ENCODE results near the gene AK5. TPM values are rescaled to one million over a fixed set of nuclear protein-coding genes. Genes with fewer than 3 reads are reported as not detected.

AK5 gene
- polyA plus RNA-seq, 1 donor (not counting 4 experiments of a cell fraction or from before 2014, with no cell fraction given) = 0.30 TPM

DNA sequence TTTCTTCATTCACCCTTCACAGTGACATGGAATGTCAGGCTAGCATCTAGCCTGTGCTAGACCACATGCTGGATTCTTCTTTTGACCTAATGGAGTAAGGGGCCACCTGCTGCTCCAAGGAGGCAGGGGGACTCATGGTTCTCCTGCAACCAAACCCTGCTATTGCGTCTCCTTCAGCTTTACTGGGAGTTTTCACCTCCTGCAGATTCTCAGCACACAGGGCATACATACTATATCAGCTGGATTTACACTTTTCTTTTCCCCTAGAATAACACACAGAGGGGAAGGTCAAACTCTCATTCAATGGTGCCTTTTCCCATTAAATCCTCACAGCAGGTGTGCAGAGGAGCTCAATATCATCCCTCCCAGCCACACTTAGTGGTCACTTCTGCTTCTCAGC, 16.6 kb upstream of the AK5 start:
- no peak for DNase-seq (ENCODE audit: low read depth, low spot score)
- no peak overlapping the region for H3K4me3 ChIP-seq (ENCODE audit: control insufficient read depth in 2 of 3, extremely low read depth in 1 of 3, insufficient read depth in 2 of 3, low read depth in 1 of 3, low read length in 3 of 3)
- no peaks in the 10 kb centered on the region for H3K36me3 ChIP-seq (ENCODE audit: control insufficient read depth in 2 of 2, extremely low read depth in 1 of 2, insufficient read depth in 2 of 2, low read length in 2 of 2)
- H3K9ac ChIP-seq (ENCODE audit: control insufficient read depth, extremely low read depth, insufficient read depth, low read length) = no peak overlapping the region
- H3K4me1 ChIP-seq (ENCODE audit: control insufficient read depth, extremely low read depth, insufficient read depth, low read length) = no peaks in the 10 kb centered on the region
- H3K79me2 ChIP-seq (ENCODE audit: control insufficient read depth, insufficient read depth, low read length) = no peaks in the 10 kb centered on the region
- H3K9me1 ChIP-seq (ENCODE audit: control insufficient read depth, extremely low read depth, insufficient read depth, low read length) = no peaks in the 10 kb centered on the region
- H3K9me3 ChIP-seq (ENCODE audit: control insufficient read depth, low read depth, low read length) = no peaks in the 10 kb centered on the region
- no peak for TF ChIP-seq EZH2 (IDR thresholded peaks at IDR 0.05; ENCODE audit: low read length)
- TF ChIP-seq, protein P1, sequence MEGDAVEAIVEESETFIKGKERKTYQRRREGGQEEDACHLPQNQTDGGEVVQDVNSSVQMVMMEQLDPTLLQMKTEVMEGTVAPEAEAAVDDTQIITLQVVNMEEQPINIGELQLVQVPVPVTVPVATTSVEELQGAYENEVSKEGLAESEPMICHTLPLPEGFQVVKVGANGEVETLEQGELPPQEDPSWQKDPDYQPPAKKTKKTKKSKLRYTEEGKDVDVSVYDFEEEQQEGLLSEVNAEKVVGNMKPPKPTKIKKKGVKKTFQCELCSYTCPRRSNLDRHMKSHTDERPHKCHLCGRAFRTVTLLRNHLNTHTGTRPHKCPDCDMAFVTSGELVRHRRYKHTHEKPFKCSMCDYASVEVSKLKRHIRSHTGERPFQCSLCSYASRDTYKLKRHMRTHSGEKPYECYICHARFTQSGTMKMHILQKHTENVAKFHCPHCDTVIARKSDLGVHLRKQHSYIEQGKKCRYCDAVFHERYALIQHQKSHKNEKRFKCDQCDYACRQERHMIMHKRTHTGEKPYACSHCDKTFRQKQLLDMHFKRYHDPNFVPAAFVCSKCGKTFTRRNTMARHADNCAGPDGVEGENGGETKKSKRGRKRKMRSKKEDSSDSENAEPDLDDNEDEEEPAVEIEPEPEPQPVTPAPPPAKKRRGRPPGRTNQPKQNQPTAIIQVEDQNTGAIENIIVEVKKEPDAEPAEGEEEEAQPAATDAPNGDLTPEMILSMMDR (optimal IDR thresholded peaks at IDR 0.05 in 1 of 3, IDR thresholded peaks at IDR 0.05 in 1 of 3, conservative IDR thresholded peaks at IDR 0.05 in 1 of 3; ENCODE audit: extremely low read depth in 1 of 3, insufficient read depth in 2 of 3, low read length in 3 of 3) = no peak
- dilution Hi-C loops (cut with MboI; ENCODE audit: extremely low pct_ligation_motif_present, low sequenced_read_pairs) = no loop called here
- H4K20me1 ChIP-seq (ENCODE audit: control insufficient read depth, extremely low read depth, insufficient read depth, low read length) = no peaks in the 10 kb centered on the region
- no peak overlapping the region for H2AFZ ChIP-seq (ENCODE audit: control insufficient read depth, low read length)
- H3K27me3 ChIP-seq (ENCODE audit: control insufficient read depth, extremely low read depth, insufficient read depth, low read length) = peaks cover 11% of the 10 kb centered on the region
- H3K4me2 ChIP-seq (ENCODE audit: control insufficient read depth, extremely low read depth, insufficient read depth, low read depth, low read length) = no peak overlapping the region
- no peak overlapping the region for H3K27ac ChIP-seq (ENCODE audit: control insufficient read depth, insufficient read depth, low read length)
- no peak for FAIRE-seq

DNA sequence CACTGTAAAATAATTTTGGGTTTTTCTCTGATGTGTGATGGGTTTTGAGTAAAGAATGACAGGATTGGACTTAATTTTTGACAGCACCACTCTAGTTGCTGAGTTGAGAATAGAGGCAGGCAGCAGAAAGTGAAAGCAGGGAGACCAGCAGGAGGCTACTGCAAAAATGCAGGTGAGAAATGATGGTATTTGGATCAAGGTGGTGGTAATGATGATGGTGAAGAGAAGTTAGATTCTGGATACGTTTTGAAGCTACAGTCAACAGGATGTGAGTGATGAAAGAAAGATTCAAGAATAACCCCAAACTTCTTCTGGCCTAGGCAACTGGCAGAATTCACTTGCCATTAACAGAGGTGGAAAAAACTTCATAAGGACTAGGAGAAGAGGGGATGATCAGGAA, 14.8 kb upstream of the AK5 start:
- Histone ChIP-seq H3K4me2 (ENCODE audit: control insufficient read depth, extremely low read depth, insufficient read depth, low read depth, low read length) (no peak overlapping the region), H3K9ac (ENCODE audit: control insufficient read depth, extremely low read depth, insufficient read depth, low read length) (no peak overlapping the region), H3K9me1 (ENCODE audit: control insufficient read depth, extremely low read depth, insufficient read depth, low read length) (no peaks in the 10 kb centered on the region), H3K9me3 (ENCODE audit: control insufficient read depth, low read depth, low read length) (no peaks in the 10 kb centered on the region), H3K27me3 (ENCODE audit: control insufficient read depth, extremely low read depth, insufficient read depth, low read length) (peaks cover 11% of the 10 kb centered on the region), H4K20me1 (ENCODE audit: control insufficient read depth, extremely low read depth, insufficient read depth, low read length) (no peaks in the 10 kb centered on the region), H3K79me2 (ENCODE audit: control insufficient read depth, insufficient read depth, low read length) (no peaks in the 10 kb centered on the region), H3K27ac (ENCODE audit: control insufficient read depth, insufficient read depth, low read length) (no peak overlapping the region), H3K4me3 (ENCODE audit: control insufficient read depth in 2 of 3, extremely low read depth in 1 of 3, insufficient read depth in 2 of 3, low read depth in 1 of 3, low read length in 3 of 3) (no peak overlapping the region), H3K4me1 (ENCODE audit: control insufficient read depth, extremely low read depth, insufficient read depth, low read length) (no peaks in the 10 kb centered on the region), H2AFZ (ENCODE audit: control insufficient read depth, low read length) (no peak overlapping the region), H3K36me3 (ENCODE audit: control insufficient read depth in 2 of 2, extremely low read depth in 1 of 2, insufficient read depth in 2 of 2, low read length in 2 of 2) (no peaks in the 10 kb centered on the region)
- FAIRE-seq = no peak
- dilution Hi-C loops (cut with MboI; ENCODE audit: extremely low pct_ligation_motif_present, low sequenced_read_pairs) = no loop called here
- TF ChIP-seq, protein P1 (optimal IDR thresholded peaks at IDR 0.05 in 1 of 3, IDR thresholded peaks at IDR 0.05 in 1 of 3, conservative IDR thresholded peaks at IDR 0.05 in 1 of 3; ENCODE audit: extremely low read depth in 1 of 3, insufficient read depth in 2 of 3, low read length in 3 of 3) = no peak
- TF ChIP-seq EZH2 (IDR thresholded peaks at IDR 0.05; ENCODE audit: low read length) = no peak
- DNase-seq (ENCODE audit: low read depth, low spot score) = no peak
